Pons (tissue), 1 donor: ENCODE measurements around the gene IGF1R.

Source experiments
- DNase-seq: peaks from one replicate; pipeline ENCODE4 v3.0.0-alpha.2; 2016; ENCODE audit warnings: low spot score

Gene IGF1R

DNA sequence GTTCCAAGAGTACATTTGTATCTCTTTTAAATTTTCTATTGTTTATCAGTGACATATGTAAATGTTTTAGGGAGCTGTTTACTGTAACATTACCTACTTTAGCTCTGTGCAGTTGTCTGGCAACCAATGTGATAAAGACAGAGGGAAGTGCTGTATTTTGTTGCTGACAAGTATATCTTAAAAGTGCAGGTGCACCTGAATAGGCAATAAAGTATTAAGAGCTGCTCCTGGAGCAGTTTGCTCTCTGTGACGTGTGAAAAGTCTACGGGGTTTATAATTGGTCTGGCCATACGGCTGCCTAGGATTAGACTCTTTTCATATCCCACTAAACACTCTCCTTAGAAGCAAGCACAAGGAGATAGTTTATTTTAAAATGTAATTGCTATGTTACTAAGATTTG is 178.3 kb downstream of the IGF1R start:
- DNase-seq = no peak

DNA sequence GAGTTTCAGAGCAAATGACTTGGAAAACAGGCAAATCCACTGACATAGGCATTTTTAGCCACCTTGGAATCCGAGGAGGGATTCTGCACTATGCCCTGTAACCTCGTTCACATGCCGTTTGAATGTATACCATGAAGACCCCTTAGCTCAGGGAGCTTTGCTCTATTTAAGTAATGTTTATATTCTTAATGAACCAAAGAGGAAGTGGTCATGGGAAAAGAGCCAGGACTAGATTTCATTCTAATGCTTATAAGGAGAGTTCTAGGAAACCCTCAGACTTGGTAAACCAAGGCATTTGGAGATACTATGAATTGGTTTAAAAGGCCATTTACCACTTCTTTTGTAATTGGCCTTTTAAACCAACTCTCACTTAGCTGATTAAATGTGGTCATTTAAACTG is 178.9 kb downstream of the IGF1R start:
- DNase-seq = no peak

DNA sequence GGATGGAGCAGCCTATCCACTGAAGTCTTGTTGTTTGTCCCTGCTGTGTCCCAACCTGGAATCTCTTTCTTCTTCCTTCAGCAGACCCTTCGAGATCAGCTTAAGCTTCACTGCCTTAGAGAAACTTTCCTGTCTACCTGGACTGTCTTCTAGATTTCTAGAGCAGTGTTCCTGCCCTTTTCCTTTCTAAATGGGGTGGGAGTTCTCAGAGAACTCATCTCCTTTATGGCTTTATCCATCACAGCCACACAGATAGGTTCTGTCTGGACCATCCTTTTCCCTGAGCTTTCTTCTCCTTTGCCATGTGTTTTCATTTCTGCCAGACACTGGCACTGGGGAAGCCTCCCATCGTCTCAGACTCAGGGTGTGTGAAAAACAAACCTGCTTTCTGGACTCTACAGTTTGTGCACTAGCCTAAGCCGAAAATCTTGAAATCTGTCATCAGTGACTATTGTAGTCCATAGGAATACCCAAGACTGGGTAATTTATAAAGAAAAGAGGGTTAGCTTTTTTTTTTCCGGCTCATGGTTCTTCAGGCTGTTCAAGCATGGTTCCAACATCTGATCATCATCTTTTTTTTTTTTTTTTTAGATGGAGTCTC is 181.8 kb downstream of the IGF1R start:
- DNase-seq = no peak

DNA sequence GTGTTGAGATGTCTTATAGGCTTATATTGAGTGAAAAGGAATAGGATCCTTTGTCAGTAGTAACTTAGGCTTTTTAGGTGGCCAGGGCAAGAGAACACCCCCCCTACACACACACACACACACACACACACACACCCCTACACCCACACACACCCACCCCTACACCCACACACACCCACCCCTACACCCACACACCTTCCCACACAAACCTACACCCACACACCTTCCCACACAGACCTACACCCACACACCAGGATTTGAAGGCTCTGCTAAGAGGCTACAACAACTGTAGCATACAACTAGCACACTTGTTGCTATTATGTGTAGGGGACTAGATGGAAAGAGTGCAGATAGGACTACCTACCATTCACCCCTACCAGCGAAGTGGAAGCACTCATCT is 186.6 kb downstream of the IGF1R start:
- DNase-seq = no peak

DNA sequence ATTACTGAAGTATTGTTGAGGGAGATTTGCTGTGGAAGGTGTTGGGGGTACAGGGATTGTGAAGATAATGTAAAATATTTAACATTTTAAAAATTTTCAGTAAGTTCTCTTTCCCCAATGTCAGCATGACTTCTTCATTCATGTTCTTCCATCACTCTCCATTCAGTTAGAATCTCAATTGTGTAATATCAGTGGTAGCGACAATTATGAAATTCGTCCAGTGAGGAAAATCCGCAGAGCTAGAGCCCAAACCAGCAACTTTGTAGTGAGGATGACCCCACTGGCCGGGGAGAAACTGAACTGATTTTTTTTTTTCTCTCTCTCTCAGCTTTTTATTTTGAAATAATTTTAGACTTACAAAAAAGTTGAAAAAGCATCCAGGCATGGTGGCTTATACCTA is 187.5 kb downstream of the IGF1R start:
- no peak for DNase-seq

DNA sequence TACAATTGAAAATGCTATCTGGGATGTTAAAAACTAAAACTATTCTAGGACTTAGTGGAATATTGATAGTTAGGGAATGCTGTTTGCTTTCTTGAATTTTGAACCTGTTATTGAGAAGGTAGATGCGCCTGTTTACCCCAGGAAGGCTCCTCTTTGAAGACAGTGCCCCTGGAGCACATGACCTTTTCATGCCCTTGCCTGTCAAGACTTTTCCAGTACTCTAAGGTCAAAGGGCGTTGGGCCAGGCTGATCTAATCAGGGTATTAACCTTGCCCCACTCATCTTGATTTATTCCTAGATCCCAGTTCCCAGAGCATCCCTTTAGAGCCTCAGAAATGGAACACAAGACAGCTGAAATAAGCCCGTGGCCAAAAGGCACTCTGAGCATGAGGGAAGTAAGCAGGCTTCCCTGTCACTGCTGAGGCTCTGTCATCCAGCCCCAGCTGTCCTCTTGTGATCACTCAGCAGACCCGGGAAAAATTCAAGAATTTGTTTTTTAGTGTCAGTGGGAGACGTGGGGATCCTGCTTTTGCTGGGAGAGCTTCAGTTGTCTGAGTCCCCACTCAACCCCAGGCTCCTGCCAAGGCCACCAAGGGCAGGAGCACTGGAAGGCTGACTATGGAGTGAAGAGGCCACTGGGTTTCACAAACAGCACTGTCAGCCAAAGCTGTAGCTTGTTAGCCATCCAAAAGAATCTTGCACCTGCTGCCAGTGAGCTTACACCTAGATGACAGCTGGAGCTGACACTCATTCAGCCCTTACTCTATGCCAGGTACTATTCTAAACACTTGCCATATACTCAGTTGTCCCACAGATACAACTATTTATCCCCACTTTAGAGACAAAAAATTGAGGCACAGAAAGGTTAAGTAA is 190.3 kb downstream of the IGF1R start:
- no peak for DNase-seq

DNA sequence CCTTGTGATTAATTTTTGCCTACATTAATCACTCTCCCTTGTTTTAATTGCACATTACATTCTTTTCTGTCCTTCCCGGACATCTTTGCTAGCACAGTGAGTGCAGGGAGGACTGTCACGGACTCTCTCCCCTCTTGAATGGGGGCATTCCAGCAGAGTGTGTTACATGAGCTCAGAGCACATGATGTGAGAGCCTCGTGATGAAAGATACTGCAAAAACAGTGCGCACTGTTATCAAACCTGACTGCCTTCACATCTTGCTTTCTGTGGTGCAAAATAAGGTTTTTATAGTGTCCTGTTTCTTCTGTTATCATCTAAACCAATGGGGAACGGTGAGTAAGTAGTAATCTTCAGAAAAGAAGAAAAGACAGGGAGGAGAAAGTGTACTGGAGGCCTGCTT is 191.7 kb downstream of the IGF1R start:
- DNase-seq = peak; percentile 72

DNA sequence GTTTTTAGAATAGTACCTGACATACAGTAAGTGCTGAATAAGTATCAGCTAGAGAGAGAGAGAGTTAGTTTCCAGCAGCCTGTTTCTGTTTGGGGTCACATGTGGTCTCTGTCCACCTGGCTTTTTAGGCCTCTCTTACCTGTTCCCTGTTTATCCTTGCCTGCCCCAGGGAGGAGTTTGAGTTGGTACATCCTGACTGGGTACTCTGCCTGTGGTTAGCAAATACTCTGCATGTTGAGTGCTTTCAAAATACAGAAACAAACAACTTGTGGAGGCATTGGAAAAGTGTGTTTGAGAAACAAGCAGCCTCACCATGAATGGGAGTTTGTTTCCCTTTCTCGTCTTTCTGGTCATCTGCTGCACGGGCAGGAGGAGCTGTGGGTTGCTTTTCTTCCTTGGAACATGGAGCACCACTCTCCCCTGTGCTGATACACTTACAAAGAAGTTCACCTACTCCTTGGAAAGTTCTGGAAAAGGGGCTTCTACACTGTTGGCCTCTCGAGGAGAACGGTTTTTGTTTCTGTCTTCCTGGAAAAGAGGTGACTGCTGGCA is 193.2 kb downstream of the IGF1R start:
- peak; percentile 73 for DNase-seq

DNA sequence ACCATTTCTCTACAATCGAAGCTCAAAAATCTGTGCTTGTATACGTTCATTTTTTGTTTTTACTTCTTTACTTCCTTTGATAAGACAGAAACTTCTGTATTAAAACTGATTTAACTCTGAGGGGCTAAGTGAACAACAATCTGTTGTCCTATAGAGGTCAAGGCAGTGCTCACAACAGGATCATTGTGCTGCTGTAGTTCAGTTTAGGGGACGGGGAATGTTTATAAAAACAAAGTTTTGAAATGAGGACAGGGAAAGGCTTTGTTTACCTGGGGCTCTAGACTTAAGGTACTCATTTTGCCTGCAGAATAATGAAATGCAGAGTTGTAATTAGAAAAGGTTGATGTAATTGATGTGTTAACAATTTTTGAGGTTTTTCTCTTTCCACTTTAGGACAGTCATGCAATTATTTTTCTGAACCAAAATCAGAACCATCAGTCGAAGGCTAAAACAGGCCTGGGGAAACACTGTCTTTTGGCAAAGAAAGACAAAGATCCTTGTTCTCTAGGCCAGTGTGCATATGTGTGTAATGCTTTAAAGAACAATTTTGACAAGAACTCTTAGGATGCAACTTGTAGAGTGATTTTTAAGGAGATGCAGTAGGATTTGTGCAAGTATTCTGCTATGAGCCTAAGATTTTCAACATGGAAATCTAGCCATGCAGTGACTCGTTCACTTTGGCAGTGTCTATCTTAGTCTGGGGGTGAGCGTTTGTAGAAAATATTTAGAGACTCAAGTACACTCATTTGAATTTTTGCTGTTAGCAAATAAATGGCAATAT is 194.0 kb downstream of the IGF1R start:
- peak; percentile 63 for DNase-seq

DNA sequence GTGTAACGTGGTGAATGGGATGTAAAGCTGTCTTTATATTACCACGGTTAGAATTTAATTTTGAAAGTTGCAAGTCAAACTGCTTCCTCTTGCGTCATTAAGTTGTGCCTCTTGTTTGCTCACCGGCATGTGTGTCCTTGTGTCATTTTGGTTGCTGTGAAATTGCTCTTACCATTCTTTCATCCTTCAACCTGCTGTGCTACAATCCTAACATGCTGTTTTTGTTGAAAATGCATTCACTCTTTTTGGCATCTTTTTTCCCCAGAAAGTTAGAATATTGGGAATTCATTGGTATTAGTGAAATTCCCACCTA is 194.6 kb downstream of the IGF1R start:
- DNase-seq = no peak

DNA sequence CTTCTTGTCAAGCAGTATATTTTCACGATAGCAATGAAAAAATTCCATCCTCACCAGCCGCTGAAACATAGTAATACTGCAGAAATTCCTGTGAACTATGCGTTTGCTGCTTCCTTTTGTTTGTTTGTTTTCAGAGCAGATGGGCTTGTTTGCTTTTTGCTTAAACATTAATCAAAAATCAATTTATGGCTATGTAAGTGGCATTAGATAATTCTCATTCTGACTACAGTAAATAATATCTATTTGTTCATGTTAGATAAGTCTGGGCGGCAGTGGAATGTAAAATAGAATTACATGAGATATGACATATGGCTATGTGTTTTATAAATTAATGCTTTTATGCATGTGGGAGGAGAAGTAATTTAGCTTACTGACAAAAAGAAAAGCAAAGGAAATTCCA is 195.5 kb downstream of the IGF1R start:
- DNase-seq = no peak

DNA sequence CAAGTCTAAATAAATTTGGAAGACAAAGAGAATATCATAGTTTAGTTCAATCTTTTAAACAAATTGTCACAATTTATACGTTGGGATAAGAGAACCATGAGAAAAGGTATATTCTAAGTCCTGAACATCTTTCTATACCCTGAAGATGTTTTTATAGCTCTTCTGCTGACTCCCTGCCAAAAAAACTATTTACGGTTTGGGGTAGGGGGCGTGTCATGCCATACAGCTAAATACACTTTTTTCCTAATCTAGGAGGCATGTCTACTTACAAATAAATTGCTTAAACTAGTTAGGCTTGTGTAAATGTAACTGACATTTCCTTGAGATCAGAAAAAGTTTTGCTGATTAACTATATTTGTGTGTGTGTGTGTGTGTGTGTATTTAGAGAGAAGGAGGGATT is 195.9 kb downstream of the IGF1R start:
- no peak for DNase-seq

DNA sequence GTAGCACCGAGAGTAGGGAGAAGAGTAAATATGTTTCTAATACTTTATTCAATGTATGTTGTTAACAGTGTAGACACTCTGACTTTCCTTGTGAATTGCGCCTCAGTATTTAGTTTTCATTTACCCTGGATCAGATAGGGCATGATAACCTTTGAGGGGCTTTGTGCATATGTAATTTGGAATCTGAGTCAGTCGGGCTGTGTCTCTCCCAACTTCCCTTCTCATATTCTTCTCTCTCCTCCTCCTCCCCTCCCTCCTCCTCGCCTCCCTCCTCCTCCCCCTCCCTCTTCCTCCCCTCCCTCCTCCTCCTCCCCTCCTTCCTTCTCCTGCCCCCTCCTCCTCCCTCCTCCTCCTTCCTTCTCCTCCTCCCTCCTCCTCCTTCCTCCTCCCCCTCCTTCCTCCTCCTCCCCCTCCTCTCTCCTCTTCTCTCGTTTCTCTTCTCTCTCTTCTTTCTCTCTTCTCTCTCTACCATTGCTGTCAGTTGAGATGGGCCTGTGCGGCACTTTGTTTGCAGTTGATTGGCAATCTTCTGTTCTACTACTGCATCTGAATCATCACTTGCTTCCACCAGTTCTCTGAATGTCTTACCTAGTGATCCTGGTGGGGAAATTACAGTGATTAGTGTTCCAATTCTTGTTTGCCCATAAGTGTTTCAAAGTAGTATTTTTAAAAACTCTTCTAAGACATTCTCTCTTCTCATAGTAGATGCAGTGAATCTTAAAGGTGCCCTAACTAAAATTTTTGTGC is 197.0 kb downstream of the IGF1R start:
- DNase-seq = no peak

DNA sequence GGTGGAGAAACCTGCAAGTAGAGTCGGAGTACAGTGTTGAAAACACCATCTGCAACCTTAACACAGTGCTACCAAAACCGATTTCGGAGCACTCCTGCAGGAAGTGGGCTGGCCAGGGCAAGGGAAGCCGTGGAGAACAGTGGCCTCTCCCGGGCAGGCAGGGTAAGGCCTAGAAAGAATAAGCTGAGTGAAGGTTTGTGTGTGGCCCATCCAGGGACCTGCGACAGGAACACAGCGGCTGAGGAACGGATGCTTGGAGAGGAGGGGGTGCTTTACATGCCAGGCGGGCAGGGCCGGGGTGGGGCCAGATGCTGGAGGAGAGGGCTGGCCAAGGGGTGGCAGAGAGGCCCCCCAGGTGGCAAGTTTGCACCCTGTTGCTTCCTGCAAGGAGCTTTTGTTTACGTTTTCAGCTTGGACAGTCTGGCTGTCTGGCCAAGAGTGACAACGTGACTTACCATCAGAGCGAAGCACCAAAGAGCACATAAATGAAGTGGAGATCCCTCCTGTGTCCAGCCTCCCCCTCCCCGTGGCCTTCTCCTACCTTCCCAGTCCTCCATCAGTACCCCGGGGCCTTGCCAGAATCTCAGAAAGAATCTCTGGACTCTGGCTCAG is 202.7 kb downstream of the IGF1R start:
- DNase-seq = peak; percentile 90

DNA sequence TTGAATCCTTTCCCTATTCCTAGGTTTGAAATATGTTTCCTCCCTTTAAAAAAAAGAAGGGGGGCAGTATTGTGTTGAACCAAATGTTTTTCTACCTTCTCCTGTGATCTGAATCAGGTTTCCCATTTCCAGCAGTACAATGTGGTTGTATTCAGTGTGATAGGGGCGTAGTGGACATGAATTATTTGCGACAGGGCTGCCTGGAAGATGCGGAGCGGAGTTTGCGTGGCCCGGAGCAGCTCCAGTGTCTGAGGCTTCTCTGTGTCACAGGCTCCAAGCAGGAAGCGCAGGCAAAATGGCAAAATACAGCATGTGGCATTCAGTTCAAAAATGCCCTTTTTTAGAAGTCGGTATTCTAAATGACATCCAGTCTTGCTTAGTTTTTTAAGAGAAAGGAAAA is 204.8 kb downstream of the IGF1R start:
- peak; percentile 95 for DNase-seq

DNA sequence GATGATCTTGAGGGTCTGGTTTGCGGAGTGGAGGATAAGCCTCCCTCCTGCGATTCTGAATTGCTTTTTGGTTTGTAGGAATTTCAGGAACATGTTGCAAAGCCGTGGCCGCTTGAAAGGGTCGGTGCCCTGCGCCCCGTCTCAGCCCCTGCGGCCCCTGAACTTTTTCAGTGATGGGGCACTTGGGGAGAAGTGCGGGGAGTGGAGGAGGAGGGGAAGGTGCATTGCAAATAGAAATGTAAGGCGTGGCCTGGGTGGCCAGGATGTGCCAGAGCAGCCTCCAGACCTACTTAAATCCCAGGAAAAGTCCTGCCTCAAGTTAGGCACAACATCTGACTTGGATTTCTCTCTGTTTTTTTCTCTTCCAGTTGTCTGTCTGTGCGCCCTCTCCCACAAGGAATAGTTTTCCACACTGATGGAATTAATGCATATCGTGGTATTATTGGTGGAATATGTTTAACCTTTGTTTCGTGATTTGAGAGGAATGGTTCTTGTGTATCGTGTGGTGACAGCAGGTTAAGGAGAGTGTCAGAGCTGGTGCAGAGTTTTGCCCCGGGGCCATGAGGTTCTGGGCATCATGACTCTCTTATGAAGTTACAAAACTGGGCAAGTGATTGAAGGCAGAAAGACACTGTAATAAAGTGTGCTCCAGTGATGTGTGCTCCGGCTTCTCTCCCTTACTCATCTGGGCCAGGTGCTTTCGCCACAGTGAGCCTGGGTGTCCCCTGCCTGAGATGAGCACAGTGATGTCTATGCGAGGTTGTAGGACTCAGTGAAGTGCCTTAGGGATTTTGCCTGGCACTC is 205.5 kb downstream of the IGF1R start:
- no peak for DNase-seq

DNA sequence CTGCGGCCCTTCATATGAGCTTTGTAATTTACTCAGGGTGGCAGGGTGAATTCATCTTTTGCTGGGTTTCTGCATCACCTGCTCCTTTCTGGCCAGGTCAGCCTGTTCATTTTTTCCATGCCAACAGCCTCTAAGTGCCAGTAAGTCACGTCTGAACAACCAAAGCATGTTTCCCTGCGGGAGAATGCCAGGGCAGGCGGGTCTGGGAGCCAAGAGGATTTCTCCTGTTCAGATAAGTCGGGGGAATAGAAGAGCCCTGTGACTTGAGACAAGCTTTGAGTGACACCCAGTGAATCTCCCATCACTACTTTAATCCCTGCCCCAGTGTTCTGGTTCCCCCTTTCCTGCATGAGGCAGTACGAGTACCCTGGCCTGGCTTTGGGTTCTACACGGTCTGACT is 206.2 kb downstream of the IGF1R start:
- DNase-seq = no peak

DNA sequence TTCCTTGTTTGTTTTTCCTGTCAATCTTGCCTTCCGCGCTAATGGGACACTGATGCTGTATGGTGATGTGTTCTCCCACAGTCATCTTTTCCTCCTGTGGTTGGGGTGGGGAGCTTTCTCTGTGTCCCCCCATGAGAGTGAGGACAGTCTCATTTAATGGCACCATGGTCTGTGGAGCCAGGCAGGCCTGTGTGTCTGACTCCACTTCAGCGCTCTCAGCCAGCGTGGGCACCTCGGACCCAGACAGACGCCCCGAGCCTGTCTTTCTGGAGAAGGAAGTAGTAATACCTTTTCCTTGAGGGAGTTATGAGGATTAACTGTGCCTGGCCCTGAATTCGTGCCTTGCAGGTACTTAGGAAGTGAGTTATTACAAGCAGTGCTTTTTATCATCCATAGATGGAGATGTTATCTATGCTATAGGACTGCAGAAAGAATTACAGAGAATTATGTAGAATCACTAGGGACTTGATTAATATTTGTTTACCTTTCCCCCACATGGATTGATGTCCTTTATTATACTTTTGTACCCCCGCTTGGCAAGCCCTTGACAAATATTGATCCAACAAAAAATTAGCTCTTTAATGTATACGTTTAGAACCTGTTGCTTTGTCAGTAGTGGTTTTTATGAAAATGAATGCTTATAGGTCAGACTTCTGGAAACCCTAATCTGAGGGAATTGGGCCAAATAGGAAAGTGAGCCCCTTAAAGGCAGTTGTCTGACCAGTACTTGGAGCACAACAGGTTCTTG is 206.9 kb downstream of the IGF1R start:
- DNase-seq = no peak

DNA sequence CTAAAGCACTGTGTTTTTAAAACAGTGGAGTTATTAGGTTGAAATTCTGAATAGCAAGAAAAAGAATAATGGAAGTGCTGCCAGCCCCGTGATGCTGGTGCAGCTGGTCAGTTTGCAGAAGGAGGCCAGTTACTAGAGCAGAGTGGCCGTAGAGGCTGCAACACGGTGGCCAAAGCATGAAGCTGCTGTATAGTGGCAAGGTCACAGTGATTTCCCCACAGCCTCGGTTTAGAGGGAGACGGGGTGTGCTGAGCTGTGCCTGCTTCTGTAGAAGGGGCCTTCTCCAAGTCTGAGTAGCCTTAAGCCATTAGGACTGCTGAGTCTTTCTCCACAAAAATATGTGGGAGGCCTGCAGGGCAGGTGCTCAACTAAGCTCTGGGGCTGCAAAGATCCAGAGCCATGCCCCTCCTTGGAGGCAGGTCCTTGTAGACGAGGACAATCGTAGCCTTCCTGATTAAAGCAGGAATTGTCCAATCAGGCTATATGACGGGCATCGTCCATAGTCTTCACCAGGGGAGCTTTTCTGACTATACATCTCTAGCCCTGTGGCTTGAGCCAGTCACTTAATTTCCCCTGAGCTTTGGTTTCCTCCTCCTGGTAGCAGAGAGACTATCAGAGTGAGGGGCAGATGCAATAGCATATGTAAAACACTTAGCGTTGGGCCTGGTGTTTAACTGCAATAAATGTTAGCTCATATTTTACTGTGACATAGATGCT is 207.6 kb downstream of the IGF1R start:
- DNase-seq = peak; percentile 72

DNA sequence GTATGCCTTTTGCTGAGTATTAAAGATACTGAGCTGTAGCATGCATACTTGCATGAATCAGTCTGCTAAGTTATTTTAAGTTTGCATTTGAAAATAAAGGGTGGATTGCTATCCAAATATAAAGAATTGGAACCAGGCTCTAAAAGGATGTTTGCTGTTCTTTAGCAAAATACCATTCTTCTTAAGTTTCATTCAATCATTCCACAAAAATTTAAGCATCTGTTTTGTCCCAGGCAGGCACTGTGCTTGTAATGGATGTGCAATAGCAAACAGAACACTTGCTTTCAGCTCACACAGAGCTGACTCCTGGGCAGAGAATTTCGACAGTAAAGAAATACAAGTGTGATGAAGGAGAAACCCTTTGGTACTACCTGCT is 208.2 kb downstream of the IGF1R start:
- DNase-seq = no peak
